ENCODE measurements around the gene MAP4K5. TPM values are rescaled to one million over a fixed set of nuclear protein-coding genes. Genes with fewer than 3 reads are reported as not detected.

MAP4K5 gene
- total RNA-seq, 1 experiment from 2014 or later: 42.7 TPM

DNA sequence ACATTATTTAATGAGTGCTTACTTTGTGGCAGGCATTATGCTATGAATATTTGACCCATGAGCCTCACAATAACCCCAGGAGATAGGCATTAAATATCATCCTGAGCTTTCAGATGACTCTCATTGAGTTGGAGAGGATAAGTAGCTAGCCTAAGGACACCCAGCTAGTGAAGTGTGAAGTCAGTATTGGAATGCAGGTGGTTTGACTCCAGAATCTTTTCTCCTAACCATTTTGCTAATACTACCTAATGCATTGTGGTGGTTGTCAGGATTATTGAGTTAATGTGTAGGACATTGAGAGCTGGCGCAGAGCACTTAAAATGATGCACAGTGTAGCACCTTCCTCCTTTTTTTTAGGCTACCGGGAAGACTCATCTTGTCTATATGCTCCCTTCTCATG, 131.9 kb downstream of the MAP4K5 start:
- Histone ChIP-seq H3T11ph (ENCODE audit: low read length) (no peak overlapping the region), H2BK5ac (ENCODE audit: insufficient read length, low read length) (no peak overlapping the region), H3K9ac (ENCODE audit: extremely low read depth, insufficient read length, low read length) (no peak overlapping the region), H3K23me2 (ENCODE audit: insufficient read length, low read depth, low read length, poor library complexity, severe bottlenecking) (peaks cover 10% of the 10 kb centered on the region), H2AFZ (ENCODE audit: low read length) (no peak overlapping the region), H2AK5ac (ENCODE audit: insufficient read length, low read length) (no peak overlapping the region), H3K27me3 (ENCODE audit: insufficient read depth, low read length) (no peaks in the 10 kb centered on the region; the same call in 1 of the 2 replicates), H3K79me1 (ENCODE audit: insufficient read depth, low read depth, low read length, poor library complexity, severe bottlenecking) (no peaks in the 10 kb centered on the region), H3K56ac (ENCODE audit: insufficient read length, low read depth, low read length) (no peak overlapping the region), H3K4ac (ENCODE audit: low read depth, low read length) (no peak overlapping the region), H3K27ac (ENCODE audit: insufficient read length, low read depth, low read length) (no peak overlapping the region), H2BK15ac (ENCODE audit: low read depth, low read length) (no peak overlapping the region), H3K14ac (ENCODE audit: insufficient read depth, low read length) (no peak overlapping the region), H3K9me3 (ENCODE audit: control insufficient read depth, low read depth, low read length) (no peaks in the 10 kb centered on the region), H3K4me2 (ENCODE audit: insufficient read depth, insufficient read length, low read length) (no peak overlapping the region), H3K18ac (ENCODE audit: insufficient read length, low read depth, low read length) (no peak overlapping the region), H2BK12ac (ENCODE audit: insufficient read length, low read depth, low read length) (no peak overlapping the region), H4K5ac (ENCODE audit: insufficient read length, low read depth, low read length) (no peak overlapping the region), H3K23ac (ENCODE audit: insufficient read length, low read depth, low read length) (no peak overlapping the region), H4K91ac (ENCODE audit: insufficient read length, low read depth, low read length) (no peak overlapping the region), H3K79me2 (ENCODE audit: insufficient read depth, low read length) (no peaks in the 10 kb centered on the region), H4K8ac (replicated peaks; ENCODE audit: insufficient read length, low read depth, low read length) (no peak overlapping the region), H3K4me1 (ENCODE audit: insufficient read depth, low read length) (peaks cover 6% of the 10 kb centered on the region; the same call in 1 of the 2 replicates), H4K20me1 (ENCODE audit: control insufficient read depth, insufficient read depth, insufficient read length) (no peaks in the 10 kb centered on the region), H2BK20ac (ENCODE audit: low read depth, low read length, poor library complexity, severe bottlenecking) (no peak overlapping the region), H2BK120ac (ENCODE audit: low read depth, low read length, poor library complexity, severe bottlenecking) (no peak overlapping the region)
- Mint-ChIP-seq H3K36me3 (ENCODE audit: insufficient read depth in 1 of 3, low read depth in 3 of 3) (peaks cover 0 to 3% (median 0%) of the 10 kb centered on the region in 3 experiments; a peak in 2 of 7 replicates), H3K9me3 (peaks cover 1 to 2% of the 10 kb centered on the region in 2 experiments; a peak in 3 of 5 replicates), H3K4me1 (peaks cover 21 to 39% of the 10 kb centered on the region in 2 experiments), H3K27ac (no peak overlapping the region), H3K27me3 (ENCODE audit: low read depth) (peaks cover 33% of the 10 kb centered on the region), H3K4me3 (no peak overlapping the region)
- DNase-seq: no peak
- WGBS (ENCODE audit: extremely low coverage, insufficient read length, low lambda C conversion rate): no CpG with 5 or more reads among the region's 2 CpGs
- TF ChIP-seq, protein P1, sequence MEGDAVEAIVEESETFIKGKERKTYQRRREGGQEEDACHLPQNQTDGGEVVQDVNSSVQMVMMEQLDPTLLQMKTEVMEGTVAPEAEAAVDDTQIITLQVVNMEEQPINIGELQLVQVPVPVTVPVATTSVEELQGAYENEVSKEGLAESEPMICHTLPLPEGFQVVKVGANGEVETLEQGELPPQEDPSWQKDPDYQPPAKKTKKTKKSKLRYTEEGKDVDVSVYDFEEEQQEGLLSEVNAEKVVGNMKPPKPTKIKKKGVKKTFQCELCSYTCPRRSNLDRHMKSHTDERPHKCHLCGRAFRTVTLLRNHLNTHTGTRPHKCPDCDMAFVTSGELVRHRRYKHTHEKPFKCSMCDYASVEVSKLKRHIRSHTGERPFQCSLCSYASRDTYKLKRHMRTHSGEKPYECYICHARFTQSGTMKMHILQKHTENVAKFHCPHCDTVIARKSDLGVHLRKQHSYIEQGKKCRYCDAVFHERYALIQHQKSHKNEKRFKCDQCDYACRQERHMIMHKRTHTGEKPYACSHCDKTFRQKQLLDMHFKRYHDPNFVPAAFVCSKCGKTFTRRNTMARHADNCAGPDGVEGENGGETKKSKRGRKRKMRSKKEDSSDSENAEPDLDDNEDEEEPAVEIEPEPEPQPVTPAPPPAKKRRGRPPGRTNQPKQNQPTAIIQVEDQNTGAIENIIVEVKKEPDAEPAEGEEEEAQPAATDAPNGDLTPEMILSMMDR (conservative IDR thresholded peaks at IDR 0.05): no peak

All from H9 (cell line).